GM23248 (cell line): ENCODE measurements around the gene PTPRN.

Experiments
- EZH2 ChIP-seq: fragments of 200-600 bp; sonication (generic); IDR thresholded peaks from 2 replicates; pipeline ENCODE4 v1.6.1; 2018; ENCODE audit warnings: antibody characterized with exemption, mild to moderate bottlenecking; ENCODE audit not compliant: insufficient read depth, poor library complexity, severe bottlenecking
- EZH2phosphoT487 ChIP-seq: fragments of 200-600 bp; sonication (generic); IDR thresholded peaks from 2 replicates; pipeline ENCODE4 v1.6.1; 2018; ENCODE audit warnings: antibody characterized with exemption, moderate library complexity, mild to moderate bottlenecking, low read depth; ENCODE audit not compliant: insufficient read depth

- TF ChIP-seq EZH2 (no peak), EZH2phosphoT487 (no peak)
Observed at GRCh38 chr2:219272995-219273394, 36.2 kb downstream of the PTPRN start.
